ENCODE results near the gene DOK1.

The DOK1 gene

GRCh38 chr2:74553892-74554819 lies at the start of gene DOK1, which contains the start of gene LOXL3:
TSS of gene DOK1 (plus strand) at chr2:74554720. CDS start at chr2:74554755, 35 bp downstream.
TSS of gene LOXL3 (minus strand) at chr2:74553942. CDS start at chr2:74552634, 1,308 bp downstream.
- peak within 1 kb of the TSS; percentile 34 to 59 (median 54) for H3K4me3 ChIP-seq
- H3K27ac ChIP-seq: peak within 1 kb of the TSS in 20 of 21 experiments; percentile 1 to 91 (median 75)

DNA sequence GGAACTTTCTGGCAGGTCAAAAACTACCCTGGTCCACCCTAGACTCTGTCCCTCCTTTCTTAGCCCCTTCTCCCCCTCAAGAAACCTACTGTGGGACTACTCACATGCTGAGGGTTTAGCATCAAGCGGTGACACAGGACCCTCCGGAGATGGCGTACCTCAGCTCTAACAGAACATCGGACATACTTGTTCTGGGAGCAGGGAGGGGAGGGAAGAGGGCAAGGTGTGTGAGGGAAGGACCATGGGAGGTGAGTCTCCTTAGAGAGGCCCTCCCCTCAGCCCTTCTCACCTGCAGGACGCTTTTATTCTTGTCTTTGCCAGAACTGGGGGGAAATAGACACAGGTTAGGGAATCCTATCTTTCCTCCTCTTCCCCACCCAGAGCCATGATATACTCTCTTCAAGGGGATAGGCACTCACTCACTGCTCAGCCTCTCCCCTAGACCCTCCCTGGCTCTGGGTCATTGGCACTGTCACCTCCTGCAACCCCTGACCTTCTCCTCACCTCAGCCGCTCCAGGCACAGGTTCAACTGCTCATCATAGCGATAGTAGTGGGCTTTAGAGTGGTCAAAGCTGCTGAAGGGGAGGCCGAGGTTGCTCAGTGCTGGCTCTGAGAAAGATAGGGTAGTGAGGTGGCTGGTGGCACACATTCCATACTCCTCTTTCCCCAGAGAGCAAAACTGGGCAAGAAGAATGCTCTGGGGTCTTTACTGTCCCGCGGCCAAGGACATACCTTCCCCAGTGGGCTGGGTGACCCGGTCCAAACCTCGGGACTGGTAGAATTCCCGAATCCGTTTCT lies 48.9 kb upstream of the DOK1 start:
- H3K4me3 ChIP-seq: peak overlapping the region in 2 of 7 experiments; percentile 58 to 70
- peak overlapping the region in 2 of 21 experiments; percentile 5 to 98 for H3K27ac ChIP-seq

- Histone ChIP-seq H3K4me3 (peak within 1 kb of the TSS; percentile 58 to 90 (median 67)), H3K27ac (peak within 1 kb of the TSS; percentile 72 to 100 (median 98))
These were observed 47.2 kb upstream of the DOK1 start, which contains the start of gene PCGF1 for GRCh38 chr2:74507145-74507925. TSS of gene PCGF1 (minus strand) at chr2:74507695. CDS start at chr2:74507668, 27 bp downstream.

DNA sequence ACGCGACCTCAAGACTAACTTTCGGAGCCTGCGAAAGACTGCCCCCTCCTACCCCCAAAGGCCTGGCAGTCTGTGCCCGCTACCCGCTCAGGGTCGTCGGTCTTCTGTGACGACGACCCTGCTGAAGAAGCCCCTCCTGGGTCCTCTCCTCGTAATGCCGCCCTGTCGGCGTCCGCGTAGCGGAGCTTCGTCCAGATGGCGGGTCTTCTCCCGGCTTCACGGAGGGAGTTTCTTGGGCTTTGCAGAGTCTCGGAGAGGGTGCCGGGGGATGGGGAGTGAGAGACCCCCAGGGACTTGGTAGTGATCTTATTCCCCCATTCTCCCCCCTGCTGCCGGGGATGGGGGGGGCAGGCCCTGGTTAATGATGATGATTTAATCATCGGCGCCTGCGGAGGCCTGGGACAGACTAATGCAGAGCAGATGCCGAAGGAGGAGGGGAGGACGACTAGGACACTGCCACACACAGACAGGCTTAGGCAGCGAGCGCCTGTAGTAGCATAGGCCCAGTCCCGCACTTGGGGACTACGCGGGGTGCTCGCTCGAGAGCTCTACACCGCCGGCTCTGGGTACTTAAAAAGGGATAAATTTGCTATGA lies 46.5 kb upstream of the DOK1 start:
- H3K4me3 ChIP-seq: peak overlapping the region; percentile 58 to 90 (median 67)
- H3K27ac ChIP-seq: peak overlapping the region in 20 of 21 experiments; percentile 89 to 100 (median 98)

GRCh38 chr2:74510272-74510671 lies 44.2 kb upstream of the DOK1 start:
- Histone ChIP-seq H3K27ac (no peak overlapping the region), H3K4me3 (no peak overlapping the region)

DNA sequence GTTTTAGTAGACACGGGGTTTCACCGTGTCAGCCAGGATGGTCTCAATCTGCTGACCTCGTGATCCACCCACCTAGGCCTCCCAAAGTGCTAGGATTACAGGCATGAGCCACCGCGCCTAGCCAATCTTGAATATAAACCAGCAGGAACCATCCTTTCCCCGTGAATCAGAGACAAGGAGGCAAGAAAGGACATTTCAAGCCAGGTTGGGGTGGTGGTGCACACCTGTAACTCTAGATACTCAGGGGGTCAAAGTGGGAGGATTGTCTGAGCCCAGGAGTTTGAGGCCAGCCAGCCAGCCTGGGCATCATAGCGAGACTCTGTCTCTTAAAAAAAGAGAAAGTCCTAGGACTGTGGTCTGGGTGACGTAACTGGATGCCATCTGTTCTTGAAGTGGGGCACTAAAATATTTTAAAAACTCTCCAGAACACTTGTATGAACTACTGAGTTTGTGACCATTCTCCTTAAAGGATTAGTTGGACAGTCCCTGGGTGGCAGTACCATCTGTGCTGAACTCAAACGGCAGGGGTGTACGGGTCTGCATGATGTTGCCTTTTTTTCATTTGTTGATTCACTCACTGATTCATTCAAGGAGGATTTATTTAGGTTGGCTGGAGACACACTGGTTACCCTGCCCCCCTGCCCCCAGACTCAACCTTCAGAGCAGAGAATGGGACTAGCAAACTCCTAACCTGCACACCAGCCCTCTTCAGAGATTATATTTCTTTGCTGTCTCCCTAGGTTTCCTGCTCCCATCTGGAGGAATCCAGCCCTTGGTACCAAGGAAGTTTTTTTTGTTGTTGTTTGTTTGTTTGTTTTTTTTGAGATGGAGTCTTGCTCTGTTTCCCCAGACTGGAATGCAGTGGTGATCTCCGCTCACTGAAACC lies 43.2 kb upstream of the DOK1 start:
- H3K27ac ChIP-seq: no peak overlapping the region
- no peak overlapping the region for H3K4me3 ChIP-seq

GRCh38 chr2:74512744-74513604 lies 41.5 kb upstream of the DOK1 start:
- Histone ChIP-seq H3K4me3 (no peak overlapping the region), H3K27ac (no peak overlapping the region)

DNA sequence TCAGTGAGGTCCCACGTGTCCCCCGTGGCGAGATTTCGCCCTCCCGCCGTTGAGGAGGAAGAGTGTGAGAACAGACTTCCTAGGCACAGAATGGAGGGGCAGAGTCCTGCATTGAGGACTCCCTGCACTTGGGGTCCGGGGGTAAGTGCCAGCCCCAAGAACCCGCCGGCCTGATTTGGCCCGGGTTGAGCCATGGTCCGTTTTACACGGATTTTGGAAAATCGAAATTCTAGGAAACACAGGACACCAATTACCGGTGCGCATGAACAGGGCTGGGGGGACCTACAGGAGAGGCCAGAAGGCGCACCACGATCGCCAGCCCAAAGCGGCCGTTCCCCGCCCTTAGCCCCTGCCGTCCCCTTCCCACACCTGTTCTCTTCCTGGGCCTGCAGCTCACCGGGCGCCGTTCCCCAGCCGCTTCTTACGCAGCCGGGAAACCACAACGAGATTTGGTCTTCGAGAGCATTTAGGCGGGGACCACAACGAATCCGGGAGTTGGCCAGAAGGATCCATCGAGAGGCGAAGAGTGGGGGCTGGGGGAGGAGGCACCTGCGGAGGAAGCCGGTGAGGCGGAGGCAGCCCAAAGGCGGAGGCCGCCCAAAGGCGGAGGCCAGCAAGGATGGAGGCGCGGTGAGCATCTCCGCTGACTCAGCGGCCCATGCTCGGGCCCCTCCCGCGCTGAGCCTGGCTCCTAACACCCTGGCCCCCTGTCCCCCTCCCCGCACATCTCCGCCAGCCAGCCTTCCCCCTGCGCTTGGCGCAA lies 40.7 kb upstream of the DOK1 start:
- H3K4me3 ChIP-seq: peak overlapping the region in 2 of 7 experiments; percentile 4 to 5
- H3K27ac ChIP-seq: no peak overlapping the region

DNA sequence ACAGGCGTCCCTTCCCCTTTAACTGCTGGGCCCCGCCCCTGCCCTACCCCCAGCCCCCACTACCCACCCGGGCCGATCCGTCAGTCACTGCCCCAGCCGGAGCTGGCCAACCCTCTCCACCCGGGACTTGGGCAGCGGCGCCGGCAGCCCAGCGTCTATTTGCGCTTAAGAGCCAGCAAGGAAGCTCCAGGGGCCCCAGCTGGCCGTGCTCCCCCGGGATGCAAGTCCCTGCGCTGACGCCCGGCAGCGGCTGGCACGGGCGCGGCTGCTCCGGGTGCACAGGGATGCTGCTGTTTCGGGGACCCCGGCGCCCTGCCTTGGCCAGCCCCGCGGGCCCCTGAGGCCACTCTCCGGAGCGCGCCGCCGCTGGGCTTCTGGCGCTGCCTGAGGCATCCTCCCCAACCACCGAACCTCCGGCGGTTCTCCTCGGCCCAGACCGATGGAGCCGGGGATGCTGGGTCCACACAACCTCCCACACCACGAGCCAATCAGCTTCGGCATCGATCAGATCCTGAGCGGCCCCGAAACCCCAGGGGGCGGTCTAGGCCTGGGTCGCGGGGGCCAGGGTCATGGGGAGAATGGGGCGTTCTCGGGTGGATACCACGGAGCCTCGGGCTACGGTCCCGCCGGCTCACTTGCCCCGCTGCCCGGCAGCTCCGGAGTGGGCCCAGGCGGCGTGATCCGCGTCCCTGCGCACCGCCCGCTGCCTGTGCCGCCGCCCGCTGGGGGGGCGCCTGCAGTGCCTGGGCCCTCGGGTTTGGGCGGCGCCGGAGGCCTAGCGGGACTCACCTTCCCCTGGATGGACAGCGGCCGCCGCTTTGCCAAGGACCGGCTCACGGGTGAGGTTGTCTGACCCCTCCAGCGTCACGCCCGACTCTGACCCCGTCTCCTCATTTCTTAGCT lies 39.9 kb upstream of the DOK1 start, which contains the start of gene TLX2:
Gene TLX2 (plus strand): TSS at position 83 of the 903 bp plus-strand sequence. CDS start 357 bp downstream, at position 440.
- peak within 1 kb of the TSS in 3 of 7 experiments; percentile 4 to 5 (median 4) for H3K4me3 ChIP-seq
- no peak within 1 kb of the TSS for H3K27ac ChIP-seq

GRCh38 chr2:74515271-74515980 lies 39.1 kb upstream of the DOK1 start:
- no peak overlapping the region for H3K27ac ChIP-seq
- peak overlapping the region; percentile 3 to 31 (median 23) for H3K4me3 ChIP-seq

- Histone ChIP-seq H3K27ac (no peak overlapping the region), H3K4me3 (peak overlapping the region; percentile 3 to 31 (median 23))
These were observed 38.4 kb upstream of the DOK1 start for GRCh38 chr2:74515981-74516633.

GRCh38 chr2:74516650-74517049 lies 37.9 kb upstream of the DOK1 start:
- H3K4me3 ChIP-seq: peak overlapping the region in 3 of 7 experiments; percentile 23 to 31 (median 31)
- no peak overlapping the region for H3K27ac ChIP-seq

GRCh38 chr2:74522516-74522915 lies 32.0 kb upstream of the DOK1 start:
- no peak overlapping the region for H3K27ac ChIP-seq
- no peak overlapping the region for H3K4me3 ChIP-seq

GRCh38 chr2:74524005-74524404 lies 30.5 kb upstream of the DOK1 start:
- H3K4me3 ChIP-seq: no peak overlapping the region
- no peak overlapping the region for H3K27ac ChIP-seq
